ENCODE results near the gene BAD.

DNA sequence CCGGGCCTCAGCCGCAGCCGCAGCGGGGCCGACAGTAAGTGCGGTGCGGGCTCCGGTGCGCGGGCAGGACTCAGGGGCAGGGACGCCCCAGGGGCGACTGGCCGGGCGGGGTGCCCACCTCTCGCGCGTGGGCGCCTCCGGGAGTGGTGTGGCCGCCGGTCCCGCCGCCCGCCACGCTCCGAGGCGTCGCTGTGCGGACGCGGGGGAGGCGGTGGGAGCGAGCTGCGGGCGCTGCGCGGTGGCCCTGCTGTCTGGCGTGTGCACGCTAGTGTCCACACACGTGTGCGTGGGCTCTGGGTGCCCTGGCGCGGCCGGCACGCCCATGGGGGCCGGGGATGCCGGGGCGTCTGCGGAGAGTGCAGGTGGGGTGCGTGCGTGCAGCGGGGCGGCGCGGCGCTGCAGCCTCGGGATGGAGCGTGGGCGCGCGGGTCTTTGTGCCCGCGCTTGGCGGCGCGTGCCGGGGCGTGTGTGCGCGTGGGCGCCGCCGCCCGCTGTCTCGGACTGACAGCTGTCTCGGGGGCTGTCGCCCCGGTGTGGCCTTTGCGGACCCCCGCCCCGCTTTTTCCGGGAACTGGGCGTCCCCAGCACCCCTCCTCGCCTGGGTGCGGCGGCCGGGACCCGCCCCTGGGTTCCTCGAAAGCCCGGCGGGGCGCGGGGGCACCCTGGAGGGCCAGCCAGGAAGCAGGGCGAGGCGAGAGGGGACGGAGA is 7.4 kb upstream of the BAD start:
- TF ChIP-seq, protein P1, sequence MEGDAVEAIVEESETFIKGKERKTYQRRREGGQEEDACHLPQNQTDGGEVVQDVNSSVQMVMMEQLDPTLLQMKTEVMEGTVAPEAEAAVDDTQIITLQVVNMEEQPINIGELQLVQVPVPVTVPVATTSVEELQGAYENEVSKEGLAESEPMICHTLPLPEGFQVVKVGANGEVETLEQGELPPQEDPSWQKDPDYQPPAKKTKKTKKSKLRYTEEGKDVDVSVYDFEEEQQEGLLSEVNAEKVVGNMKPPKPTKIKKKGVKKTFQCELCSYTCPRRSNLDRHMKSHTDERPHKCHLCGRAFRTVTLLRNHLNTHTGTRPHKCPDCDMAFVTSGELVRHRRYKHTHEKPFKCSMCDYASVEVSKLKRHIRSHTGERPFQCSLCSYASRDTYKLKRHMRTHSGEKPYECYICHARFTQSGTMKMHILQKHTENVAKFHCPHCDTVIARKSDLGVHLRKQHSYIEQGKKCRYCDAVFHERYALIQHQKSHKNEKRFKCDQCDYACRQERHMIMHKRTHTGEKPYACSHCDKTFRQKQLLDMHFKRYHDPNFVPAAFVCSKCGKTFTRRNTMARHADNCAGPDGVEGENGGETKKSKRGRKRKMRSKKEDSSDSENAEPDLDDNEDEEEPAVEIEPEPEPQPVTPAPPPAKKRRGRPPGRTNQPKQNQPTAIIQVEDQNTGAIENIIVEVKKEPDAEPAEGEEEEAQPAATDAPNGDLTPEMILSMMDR (IDR thresholded peaks at IDR 0.05) = no peak
- no peak for TF ChIP-seq POLR2A (IDR thresholded peaks at IDR 0.05)

Measured in body of pancreas (tissue), 4 donors.